Measurements from ENCODE around the gene TRAM2. TPM values are rescaled to one million over a fixed set of nuclear protein-coding genes. Genes with fewer than 3 reads are reported as not detected.

TRAM2 gene
- total RNA-seq, 1 donor from 2014 or later, result 47.0 TPM

DNA sequence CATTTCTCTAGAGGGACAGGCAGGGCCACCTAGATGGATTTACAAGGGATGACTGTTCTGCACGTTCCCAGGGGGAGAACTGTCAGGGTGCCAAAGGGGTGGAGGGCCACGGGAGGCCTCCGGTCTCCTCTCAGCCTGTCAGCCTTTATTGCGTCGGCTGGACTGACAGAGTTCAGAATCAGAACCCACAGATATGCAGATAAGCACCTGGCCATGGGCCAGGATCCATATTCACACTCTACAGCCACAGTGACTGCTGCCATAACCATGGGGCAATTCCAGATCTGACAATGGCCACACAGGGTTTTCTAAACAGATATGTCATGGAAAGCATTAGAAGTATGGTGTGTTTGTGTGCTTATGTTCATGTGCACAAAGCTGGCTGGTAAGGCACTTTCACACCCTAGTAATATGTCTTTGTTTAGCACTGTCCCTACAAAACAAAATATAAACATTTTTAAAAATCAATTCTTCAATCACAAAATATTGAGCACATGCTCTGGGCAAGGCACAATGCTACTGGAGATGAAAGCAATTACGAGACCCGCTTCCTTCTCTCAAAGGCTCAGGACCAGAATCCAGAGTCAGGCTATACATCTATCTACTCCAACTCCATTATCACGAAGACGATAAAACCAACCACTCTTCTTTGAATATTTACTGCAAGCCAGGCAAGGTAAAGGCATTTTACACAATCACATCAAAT lies 29.1 kb downstream of the TRAM2 start:
- no peak for DNase-seq (ENCODE audit: low read depth)

DNA sequence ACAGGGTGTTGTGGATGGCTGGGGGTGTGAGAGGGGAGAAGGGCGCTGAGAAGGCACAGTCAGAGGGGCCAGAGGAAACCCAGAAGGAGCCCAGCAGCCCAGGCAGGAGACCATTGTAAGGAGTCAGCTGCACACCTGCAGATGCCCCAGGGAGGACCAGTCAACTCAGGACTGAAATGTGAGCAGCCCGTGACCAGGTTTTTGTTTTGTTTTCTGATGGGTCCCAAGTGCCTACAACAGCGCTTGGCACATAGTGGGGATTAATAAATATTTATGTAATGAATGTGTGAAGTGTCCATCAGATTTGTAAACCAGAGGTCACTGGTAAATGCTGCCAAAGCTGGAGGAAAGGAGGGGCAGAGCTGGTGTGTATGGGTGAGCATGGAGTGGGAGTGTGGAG lies 30.2 kb downstream of the TRAM2 start:
- no peak for DNase-seq (ENCODE audit: low read depth)

DNA sequence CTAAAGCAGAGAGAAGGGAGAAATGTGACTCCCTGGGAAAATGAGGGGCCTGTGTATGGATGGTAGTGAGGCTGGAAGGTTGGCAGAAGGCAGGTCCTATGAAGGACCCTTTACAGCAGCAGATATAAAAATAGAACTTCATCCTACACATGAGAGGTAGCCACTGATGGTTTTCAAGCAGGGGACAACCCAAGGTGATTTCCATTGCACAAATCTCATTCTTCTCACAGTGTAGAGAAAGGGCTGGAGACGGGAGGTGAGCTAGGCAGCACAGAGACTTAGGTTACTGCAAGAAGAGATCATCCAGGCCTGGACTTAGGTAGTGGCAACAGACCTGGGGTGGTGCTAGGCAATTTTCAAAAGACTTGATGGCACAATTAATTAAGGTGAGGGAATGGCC lies 30.7 kb downstream of the TRAM2 start:
- no peak for DNase-seq (ENCODE audit: low read depth)

DNA sequence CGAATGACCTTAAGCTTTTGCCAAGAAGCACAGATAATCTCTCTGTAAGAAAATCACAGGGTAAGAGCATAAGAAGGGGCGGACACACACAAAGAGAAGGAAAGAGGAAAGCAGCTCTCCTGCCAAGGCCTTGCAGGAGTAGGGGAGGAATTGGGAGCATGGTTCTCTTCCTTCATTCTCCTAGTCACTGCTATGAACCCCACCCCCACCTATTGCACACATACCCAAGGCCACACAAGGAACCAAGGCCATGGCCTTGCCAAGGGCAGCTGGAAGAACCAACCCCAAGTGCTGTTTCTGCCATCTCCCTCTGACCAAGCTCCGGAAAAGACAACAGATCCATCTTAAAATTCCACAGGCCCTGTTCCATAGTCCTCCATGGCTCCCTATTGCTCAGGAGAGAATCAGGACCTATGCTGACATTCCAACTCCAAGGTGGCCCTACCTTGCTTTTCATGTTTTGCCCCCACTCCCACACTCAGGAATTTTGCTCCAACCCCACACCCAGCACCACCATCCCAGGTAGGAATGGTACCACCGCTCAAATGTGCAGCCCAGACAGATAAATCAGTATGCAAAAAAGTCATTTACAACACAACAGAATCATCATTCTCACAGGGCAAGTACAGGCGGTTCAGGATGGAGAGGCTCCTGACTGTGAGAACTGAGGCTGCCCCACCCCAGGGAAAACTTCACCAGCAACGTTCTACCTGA lies 31.3 kb downstream of the TRAM2 start:
- DNase-seq (ENCODE audit: low read depth), result no peak

DNA sequence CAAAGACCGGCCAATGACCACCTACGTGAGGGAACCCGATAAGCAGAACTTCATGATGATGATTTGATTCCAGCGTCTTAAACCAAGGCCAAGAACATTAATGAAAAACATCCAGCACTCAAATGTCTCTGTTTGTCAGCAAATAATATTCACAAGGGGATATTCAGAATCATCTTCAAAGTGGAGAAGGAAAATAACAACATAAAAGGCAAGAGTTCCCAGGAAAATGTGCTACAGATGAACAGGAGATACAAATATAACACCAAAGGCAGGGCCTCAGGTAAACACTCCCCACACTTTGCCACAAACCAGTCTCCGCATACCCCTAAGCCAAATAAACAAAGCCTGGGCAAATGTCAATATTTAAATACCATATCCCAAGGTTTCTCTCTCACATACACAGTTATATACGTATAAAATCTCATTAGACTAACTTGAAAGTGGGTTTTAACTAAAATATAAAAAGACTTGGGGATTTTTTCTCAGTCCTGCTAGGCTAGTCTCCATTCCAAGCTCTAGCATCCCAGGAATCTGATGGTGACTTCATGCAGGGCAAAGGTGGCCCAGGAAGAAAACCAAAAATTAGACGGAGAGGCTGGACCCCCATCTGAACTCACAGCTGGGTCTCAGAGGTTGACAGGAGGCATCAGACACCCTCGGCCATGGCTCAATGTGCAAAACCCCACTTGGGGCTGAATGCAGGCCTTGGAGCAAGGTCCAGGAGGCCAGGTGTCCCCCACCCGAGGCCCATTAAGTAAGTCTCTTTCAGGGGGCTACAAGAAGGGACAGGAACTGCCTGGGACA lies 32.1 kb downstream of the TRAM2 start:
- DNase-seq (ENCODE audit: low read depth), result no peak

DNA sequence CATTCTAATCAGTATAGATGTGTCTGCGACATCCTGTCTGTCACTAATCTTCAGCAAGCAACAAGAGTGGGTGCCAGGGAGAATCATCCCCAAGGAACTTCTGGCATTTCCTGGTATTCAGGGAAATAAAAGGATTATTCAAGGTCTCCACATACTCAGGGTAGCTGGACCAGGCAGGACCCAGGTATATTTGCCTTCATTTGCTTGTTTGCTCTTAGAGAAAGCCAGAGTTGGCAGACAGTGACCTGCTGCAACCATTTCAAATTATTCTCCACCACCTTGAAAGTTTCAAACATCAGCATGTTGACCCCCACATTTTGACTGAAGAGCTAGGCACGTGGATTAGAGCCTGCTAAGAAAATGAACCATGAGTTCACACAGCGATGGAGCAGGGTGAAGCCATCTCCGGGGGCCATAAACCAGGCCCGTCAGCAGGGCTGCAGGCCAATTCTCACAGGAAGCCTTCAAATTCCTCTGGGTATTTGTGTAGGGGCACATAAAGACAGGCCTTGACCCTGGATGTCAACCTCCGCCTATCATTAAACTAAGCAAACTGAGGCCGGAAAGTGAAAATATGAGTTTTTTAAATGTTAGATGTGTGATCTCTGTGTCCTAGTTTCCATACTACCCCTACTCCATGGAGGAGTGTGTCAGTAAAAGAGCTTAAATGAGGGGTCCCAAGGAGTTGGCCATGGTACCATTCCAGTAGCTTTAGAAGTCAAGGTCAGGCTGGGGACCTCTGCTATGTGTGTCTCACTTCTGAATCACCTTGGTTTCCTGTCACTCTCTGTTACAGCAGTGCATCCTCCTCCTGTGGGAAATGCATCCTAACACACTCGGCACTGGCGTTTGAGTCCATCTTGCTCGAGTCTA lies 32.9 kb downstream of the TRAM2 start:
- DNase-seq (ENCODE audit: low read depth), result peak; percentile 50

DNA sequence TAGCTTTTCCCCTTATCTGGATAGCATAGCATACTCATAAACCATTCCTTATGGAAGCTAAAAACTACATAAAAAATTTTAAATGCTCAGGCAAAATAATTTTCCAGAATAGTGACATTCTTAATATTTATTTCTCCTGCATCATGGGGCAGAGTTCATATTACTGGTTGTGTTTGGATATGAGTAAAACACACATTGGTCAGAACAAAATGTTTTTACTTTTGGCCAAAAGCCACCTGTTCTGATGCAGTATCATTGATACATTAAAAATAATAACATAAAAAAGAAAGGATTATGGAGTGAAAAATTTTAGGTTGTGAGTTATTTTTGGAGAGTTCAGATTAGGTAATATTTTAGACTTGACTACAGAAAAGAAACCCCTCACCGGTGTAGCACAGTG lies 33.6 kb downstream of the TRAM2 start:
- no peak for DNase-seq (ENCODE audit: low read depth)

DNA sequence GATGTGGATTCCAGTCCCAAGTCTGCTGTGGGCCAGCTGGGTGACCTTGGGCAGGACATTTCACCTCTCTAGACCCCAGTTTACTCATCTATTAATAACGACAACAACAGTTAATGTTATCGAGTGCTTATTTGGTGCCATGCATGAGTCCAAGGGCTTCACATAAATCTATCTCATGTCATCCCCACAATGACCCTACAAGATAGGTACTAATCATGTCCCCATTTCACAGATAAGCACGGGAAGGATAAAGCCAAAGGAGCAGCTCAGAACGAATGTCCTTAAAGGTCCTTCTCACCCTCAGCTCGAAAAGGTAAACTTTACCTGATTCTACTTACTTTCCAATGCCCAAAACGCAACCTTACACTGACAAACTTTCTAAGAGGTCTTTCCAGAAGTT lies 35.7 kb downstream of the TRAM2 start:
- no peak for DNase-seq (ENCODE audit: low read depth)

DNA sequence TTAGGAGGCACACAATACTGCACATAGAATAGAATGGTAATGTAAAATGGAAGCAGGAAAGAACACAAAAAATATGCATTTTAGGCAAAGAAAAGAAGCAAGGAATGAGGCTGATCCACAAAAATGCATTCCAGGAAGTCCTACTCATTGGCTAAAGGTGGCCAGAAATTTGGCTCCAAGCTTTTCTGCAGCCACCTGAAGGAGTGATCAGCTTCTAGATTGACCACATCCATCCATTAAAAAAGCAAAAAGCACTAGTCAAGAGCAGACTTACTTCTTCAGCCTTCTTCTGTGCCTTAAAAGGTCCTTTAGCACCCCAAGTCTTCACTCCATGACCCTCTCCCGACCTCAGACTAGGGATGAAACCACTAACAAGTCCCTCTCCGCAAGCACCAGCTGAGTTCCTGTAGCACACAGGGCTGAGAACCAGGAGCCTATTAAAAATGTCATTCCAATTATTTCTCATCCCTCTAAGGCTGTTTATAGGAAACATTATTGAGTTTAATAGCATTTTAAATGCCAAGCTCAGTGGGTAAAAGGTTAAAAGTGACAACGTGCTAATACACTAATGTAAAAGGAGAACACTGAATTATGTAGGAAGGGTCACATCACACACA lies 36.5 kb downstream of the TRAM2 start:
- no peak for DNase-seq (ENCODE audit: low read depth)

DNA sequence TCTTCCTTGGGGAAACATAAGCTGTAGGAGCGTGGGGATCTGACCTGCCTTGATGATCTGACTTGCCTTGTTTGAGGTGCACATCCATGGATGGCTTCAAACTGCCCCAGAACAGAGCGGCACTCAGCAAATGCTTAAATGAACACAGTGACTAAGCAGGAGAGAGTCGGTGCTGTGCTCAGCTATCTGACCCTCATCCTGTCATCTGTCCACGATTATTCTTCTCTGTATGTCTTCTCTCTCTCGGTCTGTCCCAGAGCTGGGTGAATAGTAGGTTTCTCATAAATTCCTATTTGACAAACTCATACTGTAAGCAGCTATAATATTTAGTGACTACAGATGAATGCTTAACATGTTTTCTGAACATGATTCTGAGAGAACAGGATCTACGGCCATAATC lies 37.3 kb downstream of the TRAM2 start:
- no peak for DNase-seq (ENCODE audit: low read depth)

DNA sequence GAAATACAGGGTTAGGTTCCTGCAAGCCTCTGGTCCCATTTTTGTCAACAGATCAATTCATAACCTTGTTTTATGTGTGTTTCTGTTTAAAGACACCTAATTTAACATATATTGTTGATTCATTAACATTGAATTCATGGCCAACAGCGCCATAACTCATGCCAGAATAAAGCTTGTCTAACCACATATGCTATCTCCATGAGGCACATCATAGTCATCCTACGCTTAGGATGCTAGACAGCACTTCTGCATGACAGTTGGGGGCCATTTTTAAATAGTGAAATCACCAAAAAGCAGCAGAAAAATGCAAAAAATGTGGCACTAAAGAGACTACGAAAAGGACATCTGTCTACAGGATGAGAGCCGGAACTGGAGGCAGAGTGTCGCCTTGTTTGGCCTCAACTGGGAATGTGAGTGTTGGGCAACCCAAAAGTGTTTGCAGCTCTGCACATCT lies 37.9 kb downstream of the TRAM2 start:
- no peak for DNase-seq (ENCODE audit: low read depth)

DNA sequence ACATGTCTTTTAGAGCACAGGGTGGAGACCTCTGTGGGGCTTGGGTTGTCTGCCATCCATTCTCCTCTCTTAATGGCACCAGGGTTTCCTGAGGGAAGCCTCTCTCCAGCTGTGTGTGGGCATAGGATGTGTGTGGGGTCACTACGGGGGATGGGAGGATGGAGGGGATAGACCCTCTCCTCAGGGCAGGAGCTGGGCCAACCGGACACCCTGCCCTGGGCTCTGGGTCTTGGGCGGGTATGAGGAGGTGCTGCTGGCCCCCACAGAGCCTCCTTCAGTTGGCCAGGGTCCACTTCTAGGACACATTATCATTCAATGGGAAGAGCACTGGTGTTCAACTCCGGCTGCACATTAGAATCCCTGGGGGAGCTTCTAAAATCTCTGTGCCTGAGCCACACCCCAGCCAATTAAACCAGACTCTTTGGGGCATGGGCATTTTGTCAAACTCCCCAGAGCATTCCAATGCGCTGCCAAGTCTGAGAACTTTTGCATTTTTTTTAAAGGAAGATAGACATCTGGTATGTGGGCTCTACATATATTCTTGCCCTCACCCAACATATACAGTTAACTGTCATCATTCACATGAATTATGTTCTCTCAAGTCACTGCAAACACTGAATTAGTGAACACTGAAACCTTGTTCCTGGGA lies 38.5 kb downstream of the TRAM2 start:
- DNase-seq (ENCODE audit: low read depth), result no peak

DNA sequence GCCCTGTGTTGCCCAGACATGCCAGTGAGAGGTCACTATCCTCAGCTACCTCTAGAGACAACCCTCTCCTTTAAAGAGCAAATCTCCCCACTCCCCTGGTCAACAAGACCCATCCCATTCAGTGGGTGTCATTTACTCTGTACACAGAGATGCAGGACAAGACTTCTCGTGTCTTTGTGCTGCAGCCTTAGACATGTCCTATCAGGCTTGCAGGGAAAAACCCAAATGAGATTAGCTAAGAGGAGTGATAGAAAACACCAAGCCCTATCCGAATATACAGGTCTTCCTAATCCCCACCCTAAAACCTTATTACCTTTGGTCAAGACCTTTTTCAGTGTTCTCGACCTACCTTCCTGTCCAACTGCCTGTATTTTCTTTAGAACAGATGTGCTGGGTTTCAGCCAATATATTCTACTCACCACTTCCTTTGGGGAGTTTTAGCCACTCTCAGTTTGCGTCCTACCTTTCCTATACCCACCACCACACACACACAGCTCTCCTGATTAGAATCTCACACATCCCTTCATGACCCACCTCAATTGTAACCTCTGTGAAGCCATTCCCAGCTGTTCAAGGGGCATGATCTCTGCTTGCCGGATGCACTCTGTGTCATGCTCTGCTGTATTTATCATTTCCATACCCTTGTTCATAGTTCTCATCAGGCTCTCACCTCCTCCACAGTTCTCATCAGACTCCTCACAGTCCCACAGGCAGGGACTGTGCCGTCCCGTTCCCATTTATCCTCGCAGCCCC lies 39.7 kb downstream of the TRAM2 start:
- no peak for DNase-seq (ENCODE audit: low read depth)

DNA sequence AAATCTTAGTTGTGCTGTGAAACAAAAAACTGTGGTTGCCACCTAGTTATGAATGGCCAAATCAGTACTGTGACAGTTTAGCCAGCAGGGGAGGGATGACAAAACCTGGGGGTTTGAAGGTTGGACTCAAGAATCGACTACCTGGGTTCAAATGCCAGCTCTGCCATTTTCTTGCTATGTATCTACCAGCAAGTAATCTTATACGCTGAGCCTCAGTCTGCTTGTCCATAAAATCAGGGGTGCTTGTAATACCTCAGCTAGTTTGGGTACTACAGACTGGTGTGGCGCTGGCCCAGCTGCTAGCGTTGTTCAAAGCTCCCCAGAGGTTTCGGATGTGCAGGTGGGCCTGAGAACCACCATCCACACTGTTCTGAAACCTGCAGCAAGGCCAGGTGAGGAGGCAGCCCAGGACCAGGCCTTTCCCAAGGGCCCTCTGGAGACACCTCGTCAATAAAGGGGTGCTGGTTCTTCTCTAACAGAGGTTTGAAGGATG lies 40.4 kb downstream of the TRAM2 start:
- no peak for DNase-seq (ENCODE audit: low read depth)

DNA sequence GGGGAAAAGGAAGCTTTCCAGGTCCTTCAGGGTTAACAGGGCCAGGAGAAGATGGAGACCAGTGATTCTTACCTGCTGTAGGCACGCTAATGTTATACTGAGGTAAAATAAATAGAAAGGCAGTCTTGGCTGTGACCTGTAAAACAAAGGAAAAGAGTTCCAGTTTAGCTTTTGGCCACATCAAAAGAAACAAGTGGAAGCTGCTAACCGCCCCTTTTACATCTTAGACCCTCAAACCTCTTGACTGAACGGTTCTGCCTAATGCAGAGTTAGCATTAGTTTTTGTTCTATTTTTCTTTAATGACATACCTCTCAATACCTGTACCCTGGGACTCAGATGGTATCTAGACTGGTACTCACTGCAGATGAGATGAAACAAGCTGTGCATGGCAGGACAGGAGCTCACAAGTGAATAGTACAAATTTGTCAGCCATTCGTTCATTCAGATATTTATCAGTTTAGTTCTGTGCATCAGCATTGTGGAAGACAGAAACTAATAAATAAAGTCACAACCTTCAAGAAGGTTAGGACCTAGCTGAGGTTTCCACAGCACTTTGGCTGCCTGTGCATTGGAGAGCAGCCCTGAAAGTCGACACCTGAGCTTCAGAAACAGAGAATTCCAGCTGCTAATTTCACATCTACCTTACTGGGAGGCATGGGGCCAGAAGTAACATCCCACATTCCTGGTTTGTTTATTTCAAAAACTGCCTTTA lies 41.0 kb downstream of the TRAM2 start:
- DNase-seq (ENCODE audit: low read depth), result no peak

DNA sequence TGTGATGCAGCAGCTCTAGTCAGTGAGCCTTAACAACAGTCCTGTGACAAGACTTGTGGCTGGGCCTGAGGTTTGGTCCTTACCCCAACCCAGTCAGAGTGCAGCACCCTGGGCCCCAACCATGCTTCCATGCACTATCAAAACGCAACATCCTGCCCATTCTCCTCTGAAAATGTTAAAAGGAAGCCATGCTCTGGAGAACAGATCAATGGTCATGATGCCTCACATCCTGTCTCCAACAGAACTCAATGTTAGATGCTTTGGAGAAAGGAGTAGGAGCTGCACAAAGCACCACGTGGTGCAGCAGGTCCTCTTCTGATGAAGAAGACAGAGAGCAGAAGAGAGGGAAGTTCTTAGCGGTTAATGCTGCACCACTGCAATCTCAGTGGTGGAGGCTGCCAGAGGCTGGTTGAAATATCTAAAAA lies 41.9 kb downstream of the TRAM2 start:
- DNase-seq (ENCODE audit: low read depth), result no peak

DNA sequence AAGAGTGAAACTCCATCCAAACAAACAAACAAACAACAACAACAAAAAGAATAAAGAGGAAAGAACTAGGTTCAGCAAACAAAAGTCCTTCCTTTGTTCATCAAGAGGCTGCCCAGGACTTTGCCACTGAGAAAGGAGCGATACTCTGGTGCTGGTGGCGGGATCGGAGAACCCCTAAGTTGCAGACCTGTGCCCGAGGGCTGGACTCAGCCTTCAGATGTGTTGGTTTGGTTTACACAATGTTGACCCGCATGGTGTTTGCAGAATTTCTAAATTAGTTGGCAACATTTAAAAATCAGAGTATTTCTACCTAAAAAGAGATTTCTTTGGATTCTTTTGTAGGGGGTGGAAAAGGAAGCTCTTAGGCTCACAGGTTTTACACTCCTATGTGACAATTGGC lies 42.5 kb downstream of the TRAM2 start:
- no peak for DNase-seq (ENCODE audit: low read depth)

DNA sequence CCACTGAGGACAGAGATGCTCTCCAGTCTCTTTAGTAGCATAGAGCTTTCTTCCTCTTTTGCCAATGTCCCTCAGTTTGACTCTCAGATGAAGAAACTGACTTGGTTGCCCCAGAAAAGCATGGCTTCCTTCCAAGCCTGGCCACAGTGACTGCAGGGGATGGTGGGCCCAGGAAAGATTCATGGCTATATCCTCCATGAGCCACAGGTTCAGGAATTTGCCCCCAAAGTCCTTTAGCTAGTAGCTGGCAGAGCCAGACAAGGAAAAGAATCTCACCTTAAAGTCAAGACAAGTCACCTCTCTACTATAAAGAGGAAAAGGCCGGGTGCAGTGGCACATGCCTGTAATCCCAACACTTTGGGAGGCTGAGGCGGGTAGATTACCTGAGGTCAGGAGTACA lies 43.4 kb downstream of the TRAM2 start:
- DNase-seq (ENCODE audit: low read depth), result no peak

DNA sequence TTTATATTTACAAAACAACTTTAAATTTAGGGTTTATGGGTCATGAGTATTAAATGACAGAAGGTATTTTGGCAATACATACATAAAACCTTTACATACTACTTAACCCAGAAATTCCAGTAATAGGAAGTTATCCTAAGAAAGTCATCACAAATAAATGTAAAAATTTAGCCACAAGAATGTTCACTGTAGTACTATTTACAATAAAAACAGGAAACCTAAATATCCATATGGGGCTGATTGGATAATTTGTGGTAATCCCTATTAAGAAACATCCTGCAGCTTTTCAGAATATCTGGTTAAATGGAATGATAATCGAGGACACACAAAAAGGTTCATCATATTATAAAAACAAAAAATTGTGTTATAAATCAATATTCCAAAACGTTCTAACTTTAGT lies 44.4 kb downstream of the TRAM2 start:
- DNase-seq (ENCODE audit: low read depth), result no peak

Measured in renal cortical epithelial cell (primary cell).